Kidney glomerular epithelial cell (primary cell): ENCODE results near the gene GFI1B.
A peak's percentile ranks its signal among the peaks of the same experiment; 100 is the strongest.
"Not testable (repeated sequence)": the region's sequence is repeated elsewhere in the genome, so short reads cannot be mapped to it uniquely, and the experiment has no call there.

Experiments
- DNase-seq: peaks from one replicate; lab custom pipeline; 2025; lab: John Stamatoyannopoulos, UW

GFI1B gene

GRCh38 chr9:132978451-132979131 is at the start of gene GFI1B:
Gene GFI1B, plus strand, starts transcription at chr9:132978694. Its CDS starts 7,985 bp downstream, at chr9:132986679.
- DNase-seq = no peak

- no peak for DNase-seq
These were observed 47.2 kb upstream of the GFI1B start for GRCh38 chr9:132931178-132931735.

- DNase-seq = no peak
These were observed 43.5 kb upstream of the GFI1B start for GRCh38 chr9:132935026-132935425.

- no peak for DNase-seq
These were observed 41.0 kb upstream of the GFI1B start for GRCh38 chr9:132937463-132937901.

- DNase-seq = no peak
These were observed 39.3 kb upstream of the GFI1B start for GRCh38 chr9:132939169-132939568.

- no peak for DNase-seq
These were observed 35.8 kb upstream of the GFI1B start for GRCh38 chr9:132942541-132943182.

GRCh38 chr9:132943651-132944293 is 34.7 kb upstream of the GFI1B start:
- DNase-seq = no peak

GRCh38 chr9:132944294-132945185 is 34.0 kb upstream of the GFI1B start, which contains the start of gene TSC1:
Gene TSC1, minus strand, starts transcription at chr9:132944616. Its CDS starts 15,744 bp downstream, at chr9:132928872.
- DNase-seq = peak; percentile 92

GRCh38 chr9:132945186-132946130 is 33.0 kb upstream of the GFI1B start:
- DNase-seq = no peak

- no peak for DNase-seq
These were observed 32.3 kb upstream of the GFI1B start for GRCh38 chr9:132946211-132946610.

- DNase-seq = peak; percentile 66
These were observed 31.7 kb upstream of the GFI1B start for GRCh38 chr9:132946631-132947295.

GRCh38 chr9:132947756-132948155 is 30.7 kb upstream of the GFI1B start:
- no peak for DNase-seq

- no peak for DNase-seq
These were observed 29.9 kb upstream of the GFI1B start for GRCh38 chr9:132948482-132949050.

- DNase-seq = no peak
These were observed 28.8 kb upstream of the GFI1B start for GRCh38 chr9:132949709-132950108.

- no peak for DNase-seq
These were observed 23.4 kb upstream of the GFI1B start for GRCh38 chr9:132955123-132955522.

- no peak for DNase-seq
These were observed 22.7 kb upstream of the GFI1B start for GRCh38 chr9:132955768-132956167.

GRCh38 chr9:132957805-132958204 is 20.7 kb upstream of the GFI1B start:
- no peak for DNase-seq

GRCh38 chr9:132961002-132961401 is 17.5 kb upstream of the GFI1B start:
- no peak for DNase-seq

GRCh38 chr9:132965478-132965877 is 13.0 kb upstream of the GFI1B start:
- DNase-seq = no peak

GRCh38 chr9:132967908-132968307 is 10.6 kb upstream of the GFI1B start:
- not testable (repeated sequence) for DNase-seq
